Measurements from ENCODE around the gene F8A1.
"Not testable (repeated sequence)": the region's sequence is repeated elsewhere in the genome, so short reads cannot be mapped to it uniquely, and the experiment has no call there.

Gene F8A1

GRCh38 chrX:154914052-154914451, 27.9 kb downstream of the F8A1 start:
- H3K27ac ChIP-seq (ENCODE audit: low read length) = no peak overlapping the region
- H2AFZ ChIP-seq (ENCODE audit: low read length) = no peak overlapping the region
- no peaks in the 10 kb centered on the region for H3K9me2 ChIP-seq (replicated peaks; ENCODE audit: insufficient read depth, low read length)
- no peak overlapping the region for H3K9ac ChIP-seq (ENCODE audit: low read length)
- no peak overlapping the region for H3K4me2 ChIP-seq (ENCODE audit: low read depth, low read length)
- no peaks in the 10 kb centered on the region for H3K27me3 ChIP-seq (replicated peaks; ENCODE audit: insufficient read depth, low read length)
- no peak overlapping the region for H3K4me3 ChIP-seq (ENCODE audit: low read length)
- no peaks in the 10 kb centered on the region for H3K36me3 ChIP-seq (replicated peaks; ENCODE audit: insufficient read depth, low read length)
- no peak for TF ChIP-seq EZH2phosphoT487 (IDR thresholded peaks at IDR 0.05; ENCODE audit: low read length)
- no peak for TF ChIP-seq EZH2 (optimal IDR thresholded peaks at IDR 0.05; ENCODE audit: low read depth, low read length)
- TF ChIP-seq CTCF (IDR thresholded peaks at IDR 0.05; ENCODE audit: low read length) = no peak
- no peaks in the 10 kb centered on the region for H3K79me2 ChIP-seq (ENCODE audit: low read length)
- H3K4me1 ChIP-seq (ENCODE audit: low read length) = 0 out of 2 replicates have a peak, but pooled peaks cover under 1% of the 10 kb centered on the region
- DNase-seq = no peak
- H4K20me1 ChIP-seq (ENCODE audit: insufficient read depth, low read length) = no peaks in the 10 kb centered on the region
- no peaks in the 10 kb centered on the region for H3F3A ChIP-seq (ENCODE audit: insufficient read depth, low read length)
- no peaks in the 10 kb centered on the region for H3K9me3 ChIP-seq (replicated peaks; ENCODE audit: insufficient read depth, low read length)

GRCh38 chrX:154918060-154918483, 31.9 kb downstream of the F8A1 start:
- peak overlapping the region; percentile 86 for H2AFZ ChIP-seq (ENCODE audit: low read length)
- H3K4me1 ChIP-seq (ENCODE audit: low read length) = no peaks in the 10 kb centered on the region
- peak; percentile 46 for DNase-seq
- peak overlapping the region; percentile 58 for H3K4me2 ChIP-seq (ENCODE audit: low read depth, low read length)
- H3K9me3 ChIP-seq (replicated peaks; ENCODE audit: insufficient read depth, low read length) = no peaks in the 10 kb centered on the region
- no peak overlapping the region for H3K27ac ChIP-seq (ENCODE audit: low read length)
- no peaks in the 10 kb centered on the region for H3K36me3 ChIP-seq (replicated peaks; ENCODE audit: insufficient read depth, low read length)
- no peaks in the 10 kb centered on the region for H3K27me3 ChIP-seq (replicated peaks; ENCODE audit: insufficient read depth, low read length)
- no peak overlapping the region for H3K9ac ChIP-seq (ENCODE audit: low read length)
- no peaks in the 10 kb centered on the region for H3F3A ChIP-seq (ENCODE audit: insufficient read depth, low read length)
- TF ChIP-seq CTCF (IDR thresholded peaks at IDR 0.05; ENCODE audit: low read length) = peak; percentile 76
- TF ChIP-seq EZH2 (optimal IDR thresholded peaks at IDR 0.05; ENCODE audit: low read depth, low read length) = no peak
- no peak for TF ChIP-seq EZH2phosphoT487 (IDR thresholded peaks at IDR 0.05; ENCODE audit: low read length)
- no peaks in the 10 kb centered on the region for H4K20me1 ChIP-seq (ENCODE audit: insufficient read depth, low read length)
- H3K4me3 ChIP-seq (ENCODE audit: low read length) = peak overlapping the region; percentile 57
- H3K79me2 ChIP-seq (ENCODE audit: low read length) = no peaks in the 10 kb centered on the region
- no peaks in the 10 kb centered on the region for H3K9me2 ChIP-seq (replicated peaks; ENCODE audit: insufficient read depth, low read length)

GRCh38 chrX:154924771-154925170, 38.6 kb downstream of the F8A1 start:
- H2AFZ ChIP-seq (ENCODE audit: low read length); H3K36me3 ChIP-seq (replicated peaks; ENCODE audit: insufficient read depth, low read length); H3K79me2 ChIP-seq (ENCODE audit: low read length); H3K4me1 ChIP-seq (ENCODE audit: low read length); H3F3A ChIP-seq (ENCODE audit: insufficient read depth, low read length); H3K9me2 ChIP-seq (replicated peaks; ENCODE audit: insufficient read depth, low read length); H4K20me1 ChIP-seq (ENCODE audit: insufficient read depth, low read length); H3K9ac ChIP-seq (ENCODE audit: low read length); H3K9me3 ChIP-seq (replicated peaks; ENCODE audit: insufficient read depth, low read length); H3K27ac ChIP-seq (ENCODE audit: low read length); H3K4me2 ChIP-seq (ENCODE audit: low read depth, low read length); H3K4me3 ChIP-seq (ENCODE audit: low read length); DNase-seq; H3K27me3 ChIP-seq (replicated peaks; ENCODE audit: insufficient read depth, low read length): not testable (repeated sequence)

Measured in MM.1S (cell line).